OCI-LY1 (cell line): Measurements from ENCODE around the gene CDK5R1.
A peak's percentile ranks its signal among the peaks of the same experiment; 100 is the strongest.

Experiments
- H2AFZ ChIP-seq: fragments of 200-600 bp; sonication (generic), shearing (Covaris generic); 2 replicates; pipeline ENCODE4 v1.6.0; 2014; ENCODE audit warnings: antibody characterized with exemption, mild to moderate bottlenecking, low read length
- H3F3A ChIP-seq: fragments of 200-600 bp; sonication (generic), shearing (Covaris generic); 2 replicates; pipeline ENCODE4 v1.6.0; 2014; ENCODE audit warnings: mild to moderate bottlenecking, antibody characterized with exemption, low read length, moderate library complexity; ENCODE audit not compliant: insufficient read depth
- H3K27ac ChIP-seq: fragments of 200-600 bp; sonication (generic); 2 replicates; pipeline ENCODE4 v1.5.1; 2014; ENCODE audit warnings: low read length, mixed run types, mild to moderate bottlenecking, low read depth; ENCODE audit not compliant: poor library complexity, severe bottlenecking
- H3K27me3 ChIP-seq: fragments of 200-600 bp; sonication (generic); 2 replicates; pipeline ENCODE4 v1.6.0; 2014; ENCODE audit warnings: antibody characterized with exemption, mild to moderate bottlenecking, low read length, moderate library complexity; ENCODE audit not compliant: insufficient read depth
- H3K36me3 ChIP-seq: fragments of 200-600 bp; sonication (generic); 2 replicates; pipeline ENCODE4 v1.6.1; 2014; ENCODE audit warnings: mild to moderate bottlenecking, antibody characterized with exemption, low read length, moderate library complexity, mixed read lengths; ENCODE audit not compliant: insufficient read depth
- H3K4me1 ChIP-seq: fragments of 200-600 bp; sonication (generic); 2 replicates; pipeline ENCODE4 v1.5.1; 2014; ENCODE audit warnings: mild to moderate bottlenecking, low read length, moderate library complexity; ENCODE audit not compliant: insufficient read depth, severe bottlenecking
- H3K4me2 ChIP-seq: fragments of 200-600 bp; sonication (generic), shearing (Covaris generic); 2 replicates; pipeline ENCODE4 v1.6.1; 2014; ENCODE audit warnings: low read length
- H3K4me3 ChIP-seq: fragments of 200-600 bp; sonication (generic); 2 replicates; pipeline ENCODE4 v1.5.1; 2014; ENCODE audit warnings: low read length, low read depth, mild to moderate bottlenecking, mixed read lengths; ENCODE audit not compliant: poor library complexity, severe bottlenecking
- H3K79me2 ChIP-seq: fragments of 200-600 bp; shearing (Covaris generic); 2 replicates; pipeline ENCODE4 v1.6.1; 2016; ENCODE audit warnings: mixed run types, low read length, mixed read lengths; ENCODE audit not compliant: insufficient read depth
- H3K9ac ChIP-seq: fragments of 200-600 bp; sonication (generic), shearing (Covaris generic); 2 replicates; pipeline ENCODE4 v1.6.1; 2014; ENCODE audit warnings: mild to moderate bottlenecking, low read length, mixed read lengths
- H3K9me2 ChIP-seq: fragments of 200-600 bp; sonication (generic), shearing (Covaris generic); 2 replicates; pipeline ENCODE4 v1.6.1; 2014; ENCODE audit warnings: low read depth, mild to moderate bottlenecking, low read length, mixed read lengths
- H3K9me3 ChIP-seq: fragments of 200-600 bp; shearing (Covaris generic); 2 replicates; pipeline ENCODE4 v1.6.1; 2014; ENCODE audit warnings: low read length, mixed read lengths
- H4K20me1 ChIP-seq: fragments of 200-600 bp; sonication (generic), shearing (Covaris generic); 2 replicates; pipeline ENCODE4 v1.6.0; 2016; ENCODE audit warnings: mild to moderate bottlenecking, low read length; ENCODE audit not compliant: insufficient read depth
- EZH2 ChIP-seq: fragments of 200-600 bp; sonication (generic), shearing (Covaris generic); IDR thresholded peaks from 2 replicates; pipeline ENCODE4 v1.8.0; 2017; ENCODE audit warnings: borderline replicate concordance, mixed run types, mild to moderate bottlenecking, antibody characterized with exemption, low read length, moderate library complexity, mixed read lengths
- TF ChIP-seq, protein P1 (sequence below): fragments of 200-600 bp; sonication (generic), shearing (Covaris generic); IDR thresholded peaks from 2 replicates; pipeline ENCODE4 v1.5.1; 2017; ENCODE audit warnings: mild to moderate bottlenecking, antibody characterized with exemption, low read length, moderate library complexity, mixed read lengths

CDK5R1 gene

GRCh38 chr17:32494621-32495358, 8.0 kb downstream of the CDK5R1 start:
- Histone ChIP-seq H3K79me2 (no peaks in the 10 kb centered on the region), H3K4me1 (peaks cover 4% of the 10 kb centered on the region), H3K27ac (no peak overlapping the region), H2AFZ (no peak overlapping the region), H4K20me1 (no peaks in the 10 kb centered on the region), H3K9me2 (no peaks in the 10 kb centered on the region), H3K4me3 (peak overlapping the region; percentile 26), H3K9ac (no peak overlapping the region), H3K27me3 (peaks cover 18% of the 10 kb centered on the region; the same call in 1 of the 2 replicates), H3F3A (no peaks in the 10 kb centered on the region), H3K9me3 (no peaks in the 10 kb centered on the region), H3K36me3 (no peaks in the 10 kb centered on the region), H3K4me2 (peak overlapping the region; percentile 41)
- TF ChIP-seq EZH2 = no peak
- TF ChIP-seq, protein P1, sequence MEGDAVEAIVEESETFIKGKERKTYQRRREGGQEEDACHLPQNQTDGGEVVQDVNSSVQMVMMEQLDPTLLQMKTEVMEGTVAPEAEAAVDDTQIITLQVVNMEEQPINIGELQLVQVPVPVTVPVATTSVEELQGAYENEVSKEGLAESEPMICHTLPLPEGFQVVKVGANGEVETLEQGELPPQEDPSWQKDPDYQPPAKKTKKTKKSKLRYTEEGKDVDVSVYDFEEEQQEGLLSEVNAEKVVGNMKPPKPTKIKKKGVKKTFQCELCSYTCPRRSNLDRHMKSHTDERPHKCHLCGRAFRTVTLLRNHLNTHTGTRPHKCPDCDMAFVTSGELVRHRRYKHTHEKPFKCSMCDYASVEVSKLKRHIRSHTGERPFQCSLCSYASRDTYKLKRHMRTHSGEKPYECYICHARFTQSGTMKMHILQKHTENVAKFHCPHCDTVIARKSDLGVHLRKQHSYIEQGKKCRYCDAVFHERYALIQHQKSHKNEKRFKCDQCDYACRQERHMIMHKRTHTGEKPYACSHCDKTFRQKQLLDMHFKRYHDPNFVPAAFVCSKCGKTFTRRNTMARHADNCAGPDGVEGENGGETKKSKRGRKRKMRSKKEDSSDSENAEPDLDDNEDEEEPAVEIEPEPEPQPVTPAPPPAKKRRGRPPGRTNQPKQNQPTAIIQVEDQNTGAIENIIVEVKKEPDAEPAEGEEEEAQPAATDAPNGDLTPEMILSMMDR = no peak

- Histone ChIP-seq H3K27me3 (peaks cover 12% of the 10 kb centered on the region; the same call in 1 of the 2 replicates), H3K9ac (no peak overlapping the region), H3K27ac (no peak overlapping the region), H3F3A (no peaks in the 10 kb centered on the region), H3K4me3 (no peak overlapping the region), H2AFZ (no peak overlapping the region), H3K4me2 (no peak overlapping the region; the same call in 1 of the 2 replicates), H3K79me2 (no peaks in the 10 kb centered on the region), H4K20me1 (no peaks in the 10 kb centered on the region), H3K36me3 (no peaks in the 10 kb centered on the region), H3K9me2 (no peaks in the 10 kb centered on the region), H3K4me1 (peaks cover 4% of the 10 kb centered on the region), H3K9me3 (no peaks in the 10 kb centered on the region)
- TF ChIP-seq, protein P1 = no peak
- no peak for TF ChIP-seq EZH2
These were observed 8.8 kb downstream of the CDK5R1 start for GRCh38 chr17:32495359-32496231.

DNA sequence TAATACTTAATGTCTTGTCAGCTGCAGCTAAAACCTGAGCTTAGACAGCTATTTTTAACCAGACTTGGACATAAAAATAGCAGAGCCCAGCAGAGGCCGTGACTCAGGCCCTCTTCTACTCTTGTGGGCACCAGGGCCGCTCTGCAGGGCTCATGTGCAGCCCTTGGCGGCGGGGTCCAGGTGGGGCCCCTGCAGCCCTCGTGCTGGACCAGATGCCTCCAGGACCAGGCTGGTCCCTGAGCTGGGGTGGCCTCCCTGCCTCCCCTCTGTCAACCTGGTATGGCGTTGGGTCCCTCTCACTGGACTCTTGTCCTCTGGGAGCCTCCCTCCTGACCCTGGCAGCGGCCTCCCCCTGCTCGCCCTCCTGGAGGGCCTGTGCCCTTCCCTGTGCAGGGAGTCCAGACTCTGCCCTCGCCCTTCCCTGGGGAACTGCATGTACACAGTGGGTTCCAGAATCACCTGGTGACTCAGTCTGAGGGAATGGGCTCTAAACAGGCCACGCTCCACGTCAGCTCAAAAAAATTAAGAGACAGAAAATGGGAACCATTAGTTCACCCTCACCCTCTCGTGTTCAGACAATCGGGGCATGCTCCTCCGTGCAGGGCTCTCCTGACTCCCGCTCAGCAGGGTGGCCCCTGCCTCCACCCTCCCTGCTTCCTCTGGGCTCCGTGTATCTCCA, 9.7 kb downstream of the CDK5R1 start:
- Histone ChIP-seq H3K27ac (no peak overlapping the region), H3K9me3 (no peaks in the 10 kb centered on the region), H3K9me2 (no peaks in the 10 kb centered on the region), H4K20me1 (no peaks in the 10 kb centered on the region), H3K9ac (no peak overlapping the region), H2AFZ (no peak overlapping the region), H3K4me1 (peaks cover 4% of the 10 kb centered on the region), H3K79me2 (no peaks in the 10 kb centered on the region), H3K27me3 (peaks cover 11% of the 10 kb centered on the region; the same call in 1 of the 2 replicates), H3K4me3 (no peak overlapping the region), H3F3A (no peaks in the 10 kb centered on the region), H3K4me2 (no peak overlapping the region), H3K36me3 (no peaks in the 10 kb centered on the region)
- no peak for TF ChIP-seq EZH2
- TF ChIP-seq, protein P1 = no peak
